GM23338 (cell line): ENCODE measurements around the gene INPP1. TPM values are rescaled to one million over a fixed set of nuclear protein-coding genes. Genes with fewer than 3 reads are reported as not detected.

Source experiments
- ATAC-seq: fragments of 200-7000 bp; cut with Tn5 transposase; 3 replicates; pipeline ENCODE4 v1.9.1; 2020
- DNase-seq: peaks from one replicate; pipeline ENCODE4 v3.0.0-alpha.2; 2015; ENCODE audit warnings: low spot score
- H2AFZ ChIP-seq: fragments of 200-600 bp; sonication (generic); 2 replicates; pipeline ENCODE4 v1.8.0; 2016; ENCODE audit warnings: antibody characterized with exemption, mild to moderate bottlenecking, moderate library complexity
- H3F3A ChIP-seq: fragments of 200-600 bp; sonication (generic); replicated peaks from 2 replicates; pipeline ENCODE4 v1.8.0; 2017; ENCODE audit warnings: antibody characterized with exemption, mixed run types, low read depth
- H3K27ac ChIP-seq: fragments of 200-600 bp; sonication (generic); 2 replicates; pipeline ENCODE4 v1.6.1; 2016; ENCODE audit warnings: low read depth
- H3K27me3 ChIP-seq: fragments of 200-600 bp; sonication (generic); 2 replicates; pipeline ENCODE4 v1.8.0; 2016; ENCODE audit warnings: mild to moderate bottlenecking, mixed run types, moderate library complexity; ENCODE audit not compliant: insufficient read depth
- H3K36me3 ChIP-seq: fragments of 200-600 bp; sonication (generic); 2 replicates; pipeline ENCODE4 v1.8.0; 2016; ENCODE audit warnings: mild to moderate bottlenecking; ENCODE audit not compliant: insufficient read depth
- H3K4me1 ChIP-seq: fragments of 200-600 bp; sonication (generic); 2 replicates; pipeline ENCODE4 v1.8.0; 2016; ENCODE audit warnings: mild to moderate bottlenecking, moderate library complexity; ENCODE audit not compliant: insufficient read depth
- H3K4me2 ChIP-seq: fragments of 200-600 bp; sonication (generic); 2 replicates; pipeline ENCODE4 v1.7.1; 2017; ENCODE audit warnings: mixed run types
- H3K4me3 ChIP-seq: fragments of 200-600 bp; sonication (generic); 2 replicates; pipeline ENCODE4 v1.6.1; 2016; ENCODE audit warnings: mixed run types
- H3K79me2 ChIP-seq: fragments of 200-600 bp; sonication (generic); replicated peaks from 2 replicates; pipeline ENCODE4 v1.8.0; 2017; ENCODE audit warnings: mild to moderate bottlenecking; ENCODE audit not compliant: insufficient read depth
- H3K9me2 ChIP-seq: fragments of 200-600 bp; sonication (generic); 2 replicates; pipeline ENCODE4 v1.8.0; 2017; ENCODE audit not compliant: insufficient read depth
- H4K20me1 ChIP-seq: fragments of 200-600 bp; sonication (generic); replicated peaks from 2 replicates; pipeline ENCODE4 v1.8.0; 2017; ENCODE audit warnings: mild to moderate bottlenecking; ENCODE audit not compliant: insufficient read depth
- H3K27ac Mint-ChIP-seq: 2 replicates; pipeline ENCODE4 v1.8.0; 2020; ENCODE audit warnings: inconsistent platforms, mild to moderate bottlenecking, moderate library complexity, mixed read lengths
- H3K27me3 Mint-ChIP-seq: 3 replicates; pipeline ENCODE4 v1.8.0; 2022; ENCODE audit warnings: low read depth, mild to moderate bottlenecking, moderate library complexity, mixed read lengths, inconsistent platforms; ENCODE audit not compliant: insufficient read depth, poor library complexity
- H3K36me3 Mint-ChIP-seq: 3 replicates; pipeline ENCODE4 v1.8.0; 2021; ENCODE audit warnings: low read depth, mild to moderate bottlenecking, inconsistent platforms, moderate library complexity, mixed read lengths
- H3K4me1 Mint-ChIP-seq: 3 replicates; pipeline ENCODE4 v1.8.0; 2020; ENCODE audit warnings: mild to moderate bottlenecking, inconsistent platforms, mixed read lengths
- H3K4me3 Mint-ChIP-seq: 3 replicates; pipeline ENCODE4 v1.8.0; 2021; ENCODE audit warnings: moderate library complexity, mild to moderate bottlenecking, inconsistent platforms, mixed read lengths
- H3K9me3 Mint-ChIP-seq: 3 replicates; pipeline ENCODE4 v1.8.0; 2020; ENCODE audit warnings: moderate library complexity, mild to moderate bottlenecking, inconsistent platforms, mixed read lengths
- CREB1 ChIP-seq: fragments of 250-450 bp; sonication (Bioruptor Pico); IDR thresholded peaks from 2 replicates; pipeline ENCODE4 v1.5.0; 2020; ENCODE audit warnings: low read depth, mild to moderate bottlenecking, moderate library complexity
- CTCF ChIP-seq, 2 experiments: fragments of 200-600 bp in 1 of 2; sonication (generic) in 1 of 2; conservative IDR thresholded peaks; 2 replicates each; pipeline versions ENCODE4 v1.5.1 to v1.6.1; 2016 to 2017; ENCODE audit warnings: antibody characterized with exemption in 2 of 2, low read depth in 2 of 2, mild to moderate bottlenecking in 2 of 2, moderate library complexity in 1 of 2
- EZH2 ChIP-seq: fragments of 200-600 bp; sonication (generic); IDR thresholded peaks from one replicate; pipeline ENCODE4 v1.8.0; 2017; ENCODE audit warnings: antibody characterized with exemption, mild to moderate bottlenecking, low read depth; ENCODE audit not compliant: unreplicated experiment
- EZH2phosphoT487 ChIP-seq: fragments of 200-600 bp; sonication (generic); IDR thresholded peaks from one replicate; pipeline ENCODE4 v1.8.1; 2018; ENCODE audit warnings: antibody characterized with exemption; ENCODE audit not compliant: unreplicated experiment
- JUNB ChIP-seq: IDR thresholded peaks from one replicate; pipeline ENCODE4 v1.6.1; 2016; ENCODE audit warnings: antibody characterized with exemption; ENCODE audit not compliant: unreplicated experiment
- REST ChIP-seq: IDR thresholded peaks from one replicate; pipeline ENCODE4 v1.6.1; 2018; ENCODE audit warnings: antibody characterized with exemption; ENCODE audit not compliant: unreplicated experiment
- STAT1 ChIP-seq: IDR thresholded peaks from one replicate; pipeline ENCODE4 v1.6.1; 2016; ENCODE audit warnings: antibody characterized with exemption; ENCODE audit not compliant: unreplicated experiment
- ZNF331 ChIP-seq: fragments of 250-450 bp; sonication (Bioruptor Pico); IDR thresholded peaks from 2 replicates; pipeline ENCODE4 v1.5.0; 2020; ENCODE audit warnings: low read depth, mild to moderate bottlenecking, moderate library complexity
- ZNF462 ChIP-seq: fragments of 250-450 bp; sonication (Bioruptor Pico); IDR thresholded peaks from 2 replicates; pipeline ENCODE4 v1.5.0; 2020; ENCODE audit warnings: mild to moderate bottlenecking, moderate library complexity
- polyA plus RNA-seq: library from polyadenylated mRNA; unstranded; fragments of >200 nt; fragmentation: Nextera tagmentation; extraction: Ambion mirVana; gene quantifications from 2 replicates; pipeline ENCODE4 v1.2.1, GENCODE V29; 2016
- total RNA-seq: library from RNA; depleted of rRNA; stranded (reverse); fragments of >200 nt; shearing (Covaris generic); gene quantifications from 2 replicates; pipeline ENCODE4 v1.2.3, GENCODE V29; 2014

INPP1 gene
- total and polyA plus RNA-seq, 2 experiments from 2014 or later = 2.6 to 6.5 TPM

GRCh38 chr2:190338453-190338852 lies 4.9 kb upstream of the INPP1 start:
- H3K4me2 ChIP-seq = no peak overlapping the region
- H3F3A ChIP-seq = no peaks in the 10 kb centered on the region
- H3K36me3 ChIP-seq = no peaks in the 10 kb centered on the region
- ATAC-seq (no peak), DNase-seq (no peak)
- H3K36me3 Mint-ChIP-seq = no peaks in the 10 kb centered on the region
- H3K27ac Mint-ChIP-seq = no peak overlapping the region
- no peak overlapping the region for H3K4me3 Mint-ChIP-seq
- H3K4me1 ChIP-seq = no peaks in the 10 kb centered on the region
- H3K9me3 Mint-ChIP-seq = no peaks in the 10 kb centered on the region; the same call in 2 of the 3 replicates
- no peaks in the 10 kb centered on the region for H3K9me2 ChIP-seq
- TF ChIP-seq REST (no peak), ZNF462 (no peak), CTCF (conservative IDR thresholded peaks at IDR 0.05; ENCODE audit: low read depth in 2 of 2) (no peak; a peak in 1 of 4 replicates), CREB1 (CRISPR knock-in tag) (no peak), EZH2 (no peak), EZH2phosphoT487 (no peak), ZNF331 (no peak), STAT1 (no peak), JUNB (no peak)
- no peaks in the 10 kb centered on the region for H3K79me2 ChIP-seq
- no peak overlapping the region for H3K27ac ChIP-seq
- H3K4me3 ChIP-seq = no peak overlapping the region
- H3K4me1 Mint-ChIP-seq = peaks cover 20% of the 10 kb centered on the region
- 0 out of 2 replicates have a peak, but pooled peaks cover 9% of the 10 kb centered on the region for H3K27me3 ChIP-seq
- H4K20me1 ChIP-seq = no peaks in the 10 kb centered on the region
- H3K27me3 Mint-ChIP-seq = peaks cover 13% of the 10 kb centered on the region
- H2AFZ ChIP-seq = no peak overlapping the region
